Cardiac muscle cell (in vitro differentiated cells and primary cell): Measurements from ENCODE around the gene XRCC4. TPM values are rescaled to one million over a fixed set of nuclear protein-coding genes. Genes with fewer than 3 reads are reported as not detected.
A peak's percentile ranks its signal among the peaks of the same experiment; 100 is the strongest.

Source experiments
- DNase-seq, 2 donors: peaks; one replicate each; pipeline versions ENCODE4 v3.0.0 to v3.0.0-alpha.2; 2010 to 2017; ENCODE audit warnings: low read depth in 1 of 2, low spot score in 1 of 2
- H3K27ac ChIP-seq: fragments of 200-600 bp; sonication (generic); 2 replicates; pipeline ENCODE4 v1.5.1; 2016
- H3K27me3 ChIP-seq: fragments of 200-600 bp; sonication (generic); 2 replicates; pipeline ENCODE4 v1.6.0; 2016; ENCODE audit warnings: control low read depth
- H3K36me3 ChIP-seq: fragments of 200-600 bp; sonication (generic); 2 replicates; pipeline ENCODE4 v1.5.1; 2016; ENCODE audit warnings: control low read depth
- H3K4me1 ChIP-seq: fragments of 200-600 bp; sonication (generic); 2 replicates; pipeline ENCODE4 v1.8.1; 2017; ENCODE audit warnings: low read depth, mild to moderate bottlenecking, mixed run types
- H3K4me3 ChIP-seq: fragments of 200-600 bp; sonication (generic); 2 replicates; pipeline ENCODE4 v1.5.1; 2016; ENCODE audit warnings: mild to moderate bottlenecking
- H3K9me3 ChIP-seq: fragments of 200-600 bp; sonication (generic); 2 replicates; pipeline ENCODE4 v1.5.1; 2017; ENCODE audit warnings: low read depth, mild to moderate bottlenecking, control low read depth
- CTCF ChIP-seq: IDR thresholded peaks from 2 replicates; pipeline ENCODE4 v1.5.1; 2012; ENCODE audit warnings: low read depth, mild to moderate bottlenecking, low read length
- polyA plus RNA-seq: library from polyadenylated mRNA; unstranded; fragments of >200 nt; fragmentation: Nextera tagmentation; extraction: Ambion mirVana; gene quantifications from 2 replicates; pipeline ENCODE4 v1.2.1, GENCODE V29; 2016
- total RNA-seq: library from RNA; depleted of rRNA; stranded (reverse); fragments of >200 nt; gene quantifications from 2 replicates; pipeline ENCODE4 v1.2.3, GENCODE V29; 2016

Gene XRCC4
- total and polyA plus RNA-seq, 2 experiments from 2014 or later: 9.7 to 19.2 TPM

DNA sequence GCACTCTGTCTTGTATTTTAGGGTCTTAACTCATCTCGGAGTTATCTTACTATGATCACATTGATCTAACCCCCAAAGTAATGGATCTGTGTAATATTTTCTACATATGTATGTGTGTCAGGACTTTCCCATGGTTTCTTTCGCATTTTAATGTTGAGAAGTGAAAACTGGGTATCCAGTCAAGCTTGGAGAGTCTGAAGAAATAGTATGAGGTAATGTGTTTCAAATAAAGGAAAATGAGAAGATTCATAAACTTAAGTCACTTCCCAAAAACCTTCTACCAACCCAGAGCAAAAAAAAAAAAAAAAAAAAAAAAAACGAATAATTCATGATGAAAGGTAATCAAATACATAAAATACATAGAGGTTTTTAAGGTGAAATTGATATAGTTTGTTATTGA lies 206.4 kb downstream of the XRCC4 start:
- Histone ChIP-seq H3K4me3 (no peak overlapping the region), H3K27ac (no peak overlapping the region), H3K36me3 (no peaks in the 10 kb centered on the region), H3K9me3 (no peaks in the 10 kb centered on the region), H3K4me1 (no peaks in the 10 kb centered on the region), H3K27me3 (no peaks in the 10 kb centered on the region)
- DNase-seq: no peak
- no peak for TF ChIP-seq CTCF

DNA sequence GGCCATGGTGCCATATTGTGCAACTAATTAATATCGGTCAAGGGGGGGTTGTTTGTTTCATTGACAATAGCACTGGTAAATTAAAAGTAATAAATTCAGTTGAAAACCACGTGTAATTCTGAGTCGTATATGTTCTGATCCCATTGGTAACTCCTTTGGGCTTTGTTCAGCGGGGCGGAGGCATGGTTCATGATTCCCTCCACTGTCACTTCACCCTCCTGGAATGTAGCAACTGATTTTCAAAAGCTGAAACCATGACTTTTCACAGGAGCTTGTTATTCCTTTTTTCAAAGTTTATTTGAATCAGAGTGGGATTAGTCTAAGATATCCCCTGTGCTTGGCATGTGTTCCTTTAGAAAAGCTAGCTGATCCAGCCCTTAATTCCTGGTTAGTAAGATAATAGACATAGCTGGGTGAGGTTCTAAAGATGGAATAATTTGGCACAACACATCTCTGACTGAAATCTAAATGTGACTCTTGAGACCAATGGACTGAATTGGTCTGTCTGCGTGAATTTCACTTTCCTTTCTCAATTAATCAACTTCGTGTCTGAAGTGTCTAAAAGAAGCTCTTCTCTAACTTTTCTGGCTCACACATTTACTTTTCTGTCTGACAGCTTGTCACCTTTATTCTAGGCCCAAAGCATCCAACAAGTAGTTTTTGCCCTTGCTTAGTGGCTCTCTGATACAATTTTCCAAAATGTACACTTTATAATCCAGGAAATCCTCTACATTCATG lies 208.5 kb downstream of the XRCC4 start:
- no peak for DNase-seq
- Histone ChIP-seq H3K4me1 (no peaks in the 10 kb centered on the region), H3K9me3 (no peaks in the 10 kb centered on the region), H3K27me3 (no peaks in the 10 kb centered on the region), H3K4me3 (no peak overlapping the region), H3K36me3 (no peaks in the 10 kb centered on the region), H3K27ac (no peak overlapping the region)
- no peak for TF ChIP-seq CTCF

DNA sequence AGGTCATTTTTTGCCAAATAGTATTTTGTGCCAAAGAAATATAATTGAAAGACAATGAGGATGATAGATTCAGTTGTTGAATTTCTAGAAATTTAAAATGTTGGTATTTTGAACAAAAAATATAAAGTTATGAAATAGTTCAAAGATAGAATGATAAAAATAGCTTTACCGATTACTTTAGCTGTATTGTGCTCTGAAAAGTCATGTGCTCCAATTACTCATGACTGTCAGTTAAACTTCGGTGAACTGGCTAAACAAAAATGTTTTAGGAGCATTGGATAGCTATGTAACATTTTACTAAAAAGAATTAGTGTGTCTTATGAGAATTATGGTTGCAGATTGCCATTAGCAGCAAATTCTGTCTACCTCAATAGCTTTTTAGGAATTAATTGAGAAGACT lies 216.9 kb downstream of the XRCC4 start:
- Histone ChIP-seq H3K27me3 (no peaks in the 10 kb centered on the region), H3K36me3 (no peaks in the 10 kb centered on the region), H3K4me3 (no peak overlapping the region), H3K9me3 (no peaks in the 10 kb centered on the region), H3K4me1 (no peaks in the 10 kb centered on the region), H3K27ac (no peak overlapping the region)
- DNase-seq: no peak
- no peak for TF ChIP-seq CTCF

- Histone ChIP-seq H3K4me1 (no peaks in the 10 kb centered on the region), H3K36me3 (no peaks in the 10 kb centered on the region), H3K4me3 (no peak overlapping the region), H3K9me3 (no peaks in the 10 kb centered on the region), H3K27me3 (no peaks in the 10 kb centered on the region), H3K27ac (no peak overlapping the region)
- no peak for TF ChIP-seq CTCF
- no peak for DNase-seq
These were observed 222.0 kb downstream of the XRCC4 start for GRCh38 chr5:83299353-83299752.

DNA sequence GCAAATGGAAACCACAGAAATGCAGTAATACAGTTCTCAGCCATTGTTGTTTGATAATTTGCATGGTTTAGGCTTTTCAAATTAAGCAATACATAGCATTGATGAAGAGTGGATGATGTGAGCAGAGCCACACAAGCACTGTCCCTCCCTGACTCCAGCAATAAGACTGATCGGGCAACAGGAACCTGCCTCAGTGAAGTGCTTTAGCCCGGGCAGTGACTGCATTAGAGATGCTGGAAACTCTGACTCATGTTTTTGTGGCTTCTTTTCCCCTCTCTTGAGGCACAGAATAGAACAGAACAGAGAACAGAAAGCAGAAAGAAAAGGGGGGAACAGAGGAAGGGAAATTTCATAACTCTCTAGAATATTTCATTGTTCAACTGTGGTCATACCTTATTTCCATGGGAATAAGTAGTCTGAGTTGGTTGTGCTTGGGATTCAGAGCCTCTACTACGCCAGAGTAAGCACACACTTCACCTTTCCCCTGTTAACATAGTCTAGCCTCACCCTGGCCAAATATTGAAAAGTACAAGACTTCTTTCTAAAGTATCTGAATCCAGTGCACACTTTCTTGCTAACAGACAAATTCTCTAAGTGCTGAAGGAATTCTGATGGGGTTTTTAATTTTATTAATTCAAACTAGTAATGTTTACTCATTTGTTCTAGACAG lies 229.4 kb downstream of the XRCC4 start:
- no peaks in the 10 kb centered on the region for H3K36me3 ChIP-seq
- no peaks in the 10 kb centered on the region for H3K27me3 ChIP-seq
- peaks cover 4% of the 10 kb centered on the region for H3K4me1 ChIP-seq
- H3K27ac ChIP-seq: no peak overlapping the region
- H3K4me3 ChIP-seq: no peak overlapping the region
- no peaks in the 10 kb centered on the region for H3K9me3 ChIP-seq
- peak; percentile 1 to 95 for DNase-seq
- TF ChIP-seq CTCF: no peak
